ENCODE results near the gene NXPE3.
"Not testable (repeated sequence)": the region's sequence is repeated elsewhere in the genome, so short reads cannot be mapped to it uniquely, and the experiment has no call there.

Gene NXPE3

DNA sequence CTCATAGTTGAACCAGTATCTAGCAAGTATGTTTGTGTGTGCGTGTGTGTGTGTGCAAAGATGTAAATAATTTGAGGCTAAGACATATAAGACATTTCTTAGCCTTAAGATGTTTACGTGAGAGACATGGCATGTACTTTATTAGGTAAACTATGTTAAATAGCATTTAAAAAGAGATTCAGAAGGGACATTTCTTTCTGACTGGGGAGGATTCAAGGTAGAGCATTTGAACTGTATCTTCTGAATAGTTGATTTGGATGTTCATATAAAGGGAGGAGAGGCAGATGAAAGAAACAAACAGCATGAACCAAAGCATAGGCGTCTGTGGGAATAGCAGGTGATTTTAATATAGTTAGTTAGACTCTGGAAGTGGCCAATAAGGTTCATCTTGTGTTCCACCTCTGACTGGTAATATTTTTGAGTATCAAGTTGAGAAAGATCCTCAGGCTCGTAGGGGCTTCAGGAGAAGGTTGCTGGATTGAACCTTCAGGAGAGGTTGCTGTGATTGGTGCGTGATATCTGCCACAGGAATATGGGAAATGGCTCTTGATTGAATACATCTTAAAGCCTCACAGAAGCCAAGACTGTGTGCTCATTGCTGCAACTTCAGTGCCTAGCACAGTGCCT is 82.9 kb downstream of the NXPE3 start:
- Histone ChIP-seq H3K36me3 (ENCODE audit: insufficient read depth, low read length) (peaks cover 45% of the 10 kb centered on the region), H3F3A (ENCODE audit: insufficient read depth, low read length) (peaks cover 5% of the 10 kb centered on the region), H3K4me1 (ENCODE audit: insufficient read depth, low read length, severe bottlenecking) (no peaks in the 10 kb centered on the region), H3K9me2 (ENCODE audit: low read depth, low read length) (no peaks in the 10 kb centered on the region), H3K4me3 (ENCODE audit: low read depth, low read length, poor library complexity, severe bottlenecking) (no peak overlapping the region), H3K27ac (ENCODE audit: low read depth, low read length, poor library complexity, severe bottlenecking) (peak overlapping the region; percentile 16), H2AFZ (ENCODE audit: low read length) (no peak overlapping the region), H3K9ac (ENCODE audit: low read length) (no peak overlapping the region), H3K27me3 (ENCODE audit: insufficient read depth, low read length) (no peaks in the 10 kb centered on the region), H3K79me2 (ENCODE audit: insufficient read depth, low read length) (no peaks in the 10 kb centered on the region), H3K4me2 (ENCODE audit: low read length) (no peak overlapping the region), H3K9me3 (ENCODE audit: low read length) (no peaks in the 10 kb centered on the region), H4K20me1 (ENCODE audit: insufficient read depth, low read length) (no peaks in the 10 kb centered on the region)
- TF ChIP-seq, protein P1, sequence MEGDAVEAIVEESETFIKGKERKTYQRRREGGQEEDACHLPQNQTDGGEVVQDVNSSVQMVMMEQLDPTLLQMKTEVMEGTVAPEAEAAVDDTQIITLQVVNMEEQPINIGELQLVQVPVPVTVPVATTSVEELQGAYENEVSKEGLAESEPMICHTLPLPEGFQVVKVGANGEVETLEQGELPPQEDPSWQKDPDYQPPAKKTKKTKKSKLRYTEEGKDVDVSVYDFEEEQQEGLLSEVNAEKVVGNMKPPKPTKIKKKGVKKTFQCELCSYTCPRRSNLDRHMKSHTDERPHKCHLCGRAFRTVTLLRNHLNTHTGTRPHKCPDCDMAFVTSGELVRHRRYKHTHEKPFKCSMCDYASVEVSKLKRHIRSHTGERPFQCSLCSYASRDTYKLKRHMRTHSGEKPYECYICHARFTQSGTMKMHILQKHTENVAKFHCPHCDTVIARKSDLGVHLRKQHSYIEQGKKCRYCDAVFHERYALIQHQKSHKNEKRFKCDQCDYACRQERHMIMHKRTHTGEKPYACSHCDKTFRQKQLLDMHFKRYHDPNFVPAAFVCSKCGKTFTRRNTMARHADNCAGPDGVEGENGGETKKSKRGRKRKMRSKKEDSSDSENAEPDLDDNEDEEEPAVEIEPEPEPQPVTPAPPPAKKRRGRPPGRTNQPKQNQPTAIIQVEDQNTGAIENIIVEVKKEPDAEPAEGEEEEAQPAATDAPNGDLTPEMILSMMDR (IDR thresholded peaks at IDR 0.05; ENCODE audit: low read length) = no peak
- TF ChIP-seq EZH2 (IDR thresholded peaks at IDR 0.05; ENCODE audit: borderline replicate concordance, low read length) = no peak

DNA sequence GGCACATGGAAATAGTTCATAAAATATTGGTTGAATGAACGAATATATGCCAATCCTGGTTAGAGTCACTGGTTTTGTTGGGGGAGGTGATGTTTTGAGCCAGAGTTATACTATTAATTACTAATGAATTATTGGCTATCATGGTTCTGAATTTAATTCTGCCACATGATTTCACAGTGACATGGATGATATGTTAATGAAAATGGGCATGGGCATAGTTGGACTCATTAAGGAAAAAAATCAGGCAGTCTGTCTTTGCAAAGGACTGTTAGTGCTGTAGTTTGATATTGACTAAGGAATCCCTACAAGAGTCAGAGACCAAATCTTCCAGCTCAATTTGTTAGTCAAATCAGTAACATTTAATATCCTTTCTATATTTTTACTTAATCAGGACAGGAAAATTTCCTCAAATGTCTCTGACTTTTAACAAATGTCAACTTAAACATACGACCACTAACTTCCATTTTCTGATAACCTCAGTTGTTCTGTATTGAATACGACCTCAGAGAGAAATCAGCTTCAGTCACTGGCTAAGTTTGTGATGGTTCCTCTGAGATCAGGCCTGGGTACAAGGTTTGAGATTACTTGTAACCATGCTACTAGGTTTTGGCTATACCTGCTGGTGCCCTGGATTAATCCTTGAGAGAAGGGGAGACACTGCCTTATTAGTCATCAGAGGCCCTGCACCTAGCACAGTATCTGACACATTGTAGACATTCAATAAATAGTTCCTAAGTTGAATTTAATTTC is 83.6 kb downstream of the NXPE3 start:
- H3F3A ChIP-seq (ENCODE audit: insufficient read depth, low read length) = peaks cover 5% of the 10 kb centered on the region
- peaks cover 38% of the 10 kb centered on the region for H3K36me3 ChIP-seq (ENCODE audit: insufficient read depth, low read length)
- no peaks in the 10 kb centered on the region for H3K9me3 ChIP-seq (ENCODE audit: low read length)
- TF ChIP-seq EZH2 (IDR thresholded peaks at IDR 0.05; ENCODE audit: borderline replicate concordance, low read length) = no peak
- TF ChIP-seq, protein P1 (IDR thresholded peaks at IDR 0.05; ENCODE audit: low read length) = no peak
- H3K27me3 ChIP-seq (ENCODE audit: insufficient read depth, low read length) = no peaks in the 10 kb centered on the region
- no peaks in the 10 kb centered on the region for H3K79me2 ChIP-seq (ENCODE audit: insufficient read depth, low read length)
- H3K27ac ChIP-seq (ENCODE audit: low read depth, low read length, poor library complexity, severe bottlenecking) = peak overlapping the region; percentile 16
- no peaks in the 10 kb centered on the region for H3K4me1 ChIP-seq (ENCODE audit: insufficient read depth, low read length, severe bottlenecking)
- H3K9ac ChIP-seq (ENCODE audit: low read length) = no peak overlapping the region
- no peak overlapping the region for H3K4me3 ChIP-seq (ENCODE audit: low read depth, low read length, poor library complexity, severe bottlenecking)
- H2AFZ ChIP-seq (ENCODE audit: low read length) = no peak overlapping the region
- no peaks in the 10 kb centered on the region for H4K20me1 ChIP-seq (ENCODE audit: insufficient read depth, low read length)
- no peak overlapping the region for H3K4me2 ChIP-seq (ENCODE audit: low read length)
- H3K9me2 ChIP-seq (ENCODE audit: low read depth, low read length) = no peaks in the 10 kb centered on the region

DNA sequence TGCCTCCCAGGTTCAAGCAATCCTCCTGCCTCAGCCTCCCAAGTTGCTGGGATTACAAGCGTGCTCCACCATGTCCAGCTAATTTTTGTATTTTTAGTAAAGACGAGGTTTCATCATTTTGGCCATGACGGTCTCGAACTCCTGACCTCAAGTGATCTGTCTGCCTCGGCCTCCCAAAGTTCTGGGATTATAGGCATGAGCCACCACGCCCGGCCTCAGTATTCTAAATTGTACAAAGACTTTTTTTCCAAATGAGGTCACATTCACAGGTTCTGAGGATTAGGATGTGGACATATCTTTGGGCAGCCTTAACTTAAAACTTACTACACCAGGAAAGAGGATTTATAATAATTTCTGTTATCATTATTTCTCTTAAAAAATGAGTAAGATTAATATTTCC is 85.9 kb downstream of the NXPE3 start:
- not testable (repeated sequence) for H3K27ac ChIP-seq (ENCODE audit: low read depth, low read length, poor library complexity, severe bottlenecking); H3K4me1 ChIP-seq (ENCODE audit: insufficient read depth, low read length, severe bottlenecking); H4K20me1 ChIP-seq (ENCODE audit: insufficient read depth, low read length); H3F3A ChIP-seq (ENCODE audit: insufficient read depth, low read length); H3K9ac ChIP-seq (ENCODE audit: low read length); H3K9me3 ChIP-seq (ENCODE audit: low read length); H3K4me2 ChIP-seq (ENCODE audit: low read length); H3K4me3 ChIP-seq (ENCODE audit: low read depth, low read length, poor library complexity, severe bottlenecking); H3K9me2 ChIP-seq (ENCODE audit: low read depth, low read length); H2AFZ ChIP-seq (ENCODE audit: low read length); H3K27me3 ChIP-seq (ENCODE audit: insufficient read depth, low read length); H3K79me2 ChIP-seq (ENCODE audit: insufficient read depth, low read length)
- peaks cover 14% of the 10 kb centered on the region for H3K36me3 ChIP-seq (ENCODE audit: insufficient read depth, low read length)

Data from OCI-LY1 (cell line).